Measurements from ENCODE around the gene SH3BP2.

Gene SH3BP2

DNA sequence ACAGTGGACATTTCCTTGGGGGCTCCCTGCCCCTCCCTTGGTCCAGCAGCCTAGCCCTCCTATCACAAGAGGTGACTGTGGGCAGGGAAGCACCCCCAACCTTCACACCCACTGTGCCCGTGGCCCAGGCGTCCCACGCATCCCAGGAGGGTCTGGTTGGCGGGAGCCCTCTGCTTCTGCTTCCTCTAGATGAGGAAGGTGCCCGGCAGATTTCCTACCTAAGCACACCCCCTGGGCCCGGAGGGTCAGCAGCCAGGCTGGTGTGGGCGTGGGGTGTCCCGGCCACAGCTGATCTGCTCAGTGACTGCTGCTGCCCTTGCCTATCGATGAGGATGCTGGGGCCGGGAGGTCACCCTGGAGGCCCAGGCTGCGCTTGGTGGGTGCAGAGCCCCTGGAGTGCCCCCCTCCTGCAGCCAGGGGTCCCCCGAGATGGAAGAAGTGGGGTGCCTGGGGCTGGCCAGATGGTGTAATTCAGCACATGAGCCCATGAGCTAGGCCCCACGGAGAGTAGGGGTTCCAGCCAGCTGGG, 12.2 kb downstream of the SH3BP2 start:
- H3K9me3 ChIP-seq (ENCODE audit: low read length): no peaks in the 10 kb centered on the region
- no peaks in the 10 kb centered on the region for H4K20me1 ChIP-seq (ENCODE audit: insufficient read depth, low read length)
- no peak for TF ChIP-seq EZH2 (IDR thresholded peaks at IDR 0.05; ENCODE audit: borderline replicate concordance, low read length)
- TF ChIP-seq, protein P1, sequence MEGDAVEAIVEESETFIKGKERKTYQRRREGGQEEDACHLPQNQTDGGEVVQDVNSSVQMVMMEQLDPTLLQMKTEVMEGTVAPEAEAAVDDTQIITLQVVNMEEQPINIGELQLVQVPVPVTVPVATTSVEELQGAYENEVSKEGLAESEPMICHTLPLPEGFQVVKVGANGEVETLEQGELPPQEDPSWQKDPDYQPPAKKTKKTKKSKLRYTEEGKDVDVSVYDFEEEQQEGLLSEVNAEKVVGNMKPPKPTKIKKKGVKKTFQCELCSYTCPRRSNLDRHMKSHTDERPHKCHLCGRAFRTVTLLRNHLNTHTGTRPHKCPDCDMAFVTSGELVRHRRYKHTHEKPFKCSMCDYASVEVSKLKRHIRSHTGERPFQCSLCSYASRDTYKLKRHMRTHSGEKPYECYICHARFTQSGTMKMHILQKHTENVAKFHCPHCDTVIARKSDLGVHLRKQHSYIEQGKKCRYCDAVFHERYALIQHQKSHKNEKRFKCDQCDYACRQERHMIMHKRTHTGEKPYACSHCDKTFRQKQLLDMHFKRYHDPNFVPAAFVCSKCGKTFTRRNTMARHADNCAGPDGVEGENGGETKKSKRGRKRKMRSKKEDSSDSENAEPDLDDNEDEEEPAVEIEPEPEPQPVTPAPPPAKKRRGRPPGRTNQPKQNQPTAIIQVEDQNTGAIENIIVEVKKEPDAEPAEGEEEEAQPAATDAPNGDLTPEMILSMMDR (IDR thresholded peaks at IDR 0.05; ENCODE audit: low read length): no peak
- H3K4me3 ChIP-seq (ENCODE audit: low read depth, low read length, poor library complexity, severe bottlenecking): no peak overlapping the region
- H3K79me2 ChIP-seq (ENCODE audit: insufficient read depth, low read length): no peaks in the 10 kb centered on the region
- no peaks in the 10 kb centered on the region for H3K36me3 ChIP-seq (ENCODE audit: insufficient read depth, low read length)
- H3K4me1 ChIP-seq (ENCODE audit: insufficient read depth, low read length, severe bottlenecking): no peaks in the 10 kb centered on the region
- H3F3A ChIP-seq (ENCODE audit: insufficient read depth, low read length): no peaks in the 10 kb centered on the region
- H3K9ac ChIP-seq (ENCODE audit: low read length): no peak overlapping the region
- H3K27ac ChIP-seq (ENCODE audit: low read depth, low read length, poor library complexity, severe bottlenecking): no peak overlapping the region
- no peaks in the 10 kb centered on the region for H3K9me2 ChIP-seq (ENCODE audit: low read depth, low read length)
- no peak overlapping the region for H3K4me2 ChIP-seq (ENCODE audit: low read length)
- H2AFZ ChIP-seq (ENCODE audit: low read length): no peak overlapping the region
- no peaks in the 10 kb centered on the region for H3K27me3 ChIP-seq (ENCODE audit: insufficient read depth, low read length)

DNA sequence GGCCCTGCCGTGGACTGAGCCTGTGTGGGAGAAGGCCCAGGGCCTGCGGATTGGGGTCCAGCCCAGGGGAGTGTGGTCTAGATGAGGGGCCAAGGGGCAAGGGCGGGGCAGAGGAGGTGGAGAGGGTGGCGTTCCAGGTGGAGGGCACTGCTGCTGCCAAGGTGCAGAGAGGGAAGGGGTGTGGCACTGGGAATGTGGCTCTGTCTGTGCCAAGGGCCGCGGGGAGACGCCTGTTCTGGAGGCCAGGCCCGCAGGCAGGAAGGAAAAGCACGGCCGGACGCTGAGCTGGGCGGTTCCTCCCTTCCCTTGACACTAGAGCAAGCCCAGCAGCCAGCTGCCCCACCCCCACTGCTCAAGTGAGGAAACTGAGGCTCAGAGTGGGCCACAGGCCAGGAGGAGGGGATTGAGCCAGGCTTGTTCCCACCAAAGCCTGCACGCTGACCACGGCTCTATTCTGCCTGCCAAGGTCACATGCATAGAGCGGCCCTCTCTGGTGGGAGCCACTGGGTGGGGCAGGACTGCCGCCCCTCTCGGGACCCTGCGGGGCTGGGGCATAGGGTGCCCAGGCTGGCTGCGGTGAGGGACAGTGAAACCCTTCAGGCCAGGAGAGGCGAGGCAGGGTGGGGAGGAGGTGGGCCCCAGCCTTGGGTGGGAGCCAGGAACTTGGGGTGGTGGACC, 13.0 kb downstream of the SH3BP2 start:
- no peaks in the 10 kb centered on the region for H3K36me3 ChIP-seq (ENCODE audit: insufficient read depth, low read length)
- H4K20me1 ChIP-seq (ENCODE audit: insufficient read depth, low read length): no peaks in the 10 kb centered on the region
- no peaks in the 10 kb centered on the region for H3K4me1 ChIP-seq (ENCODE audit: insufficient read depth, low read length, severe bottlenecking)
- no peaks in the 10 kb centered on the region for H3K9me3 ChIP-seq (ENCODE audit: low read length)
- no peak overlapping the region for H3K4me3 ChIP-seq (ENCODE audit: low read depth, low read length, poor library complexity, severe bottlenecking)
- H3K4me2 ChIP-seq (ENCODE audit: low read length): no peak overlapping the region
- H3K79me2 ChIP-seq (ENCODE audit: insufficient read depth, low read length): no peaks in the 10 kb centered on the region
- H3K27ac ChIP-seq (ENCODE audit: low read depth, low read length, poor library complexity, severe bottlenecking): no peak overlapping the region
- TF ChIP-seq EZH2 (IDR thresholded peaks at IDR 0.05; ENCODE audit: borderline replicate concordance, low read length): no peak
- TF ChIP-seq, protein P1 (IDR thresholded peaks at IDR 0.05; ENCODE audit: low read length): no peak
- no peaks in the 10 kb centered on the region for H3K27me3 ChIP-seq (ENCODE audit: insufficient read depth, low read length)
- H3K9ac ChIP-seq (ENCODE audit: low read length): no peak overlapping the region
- no peak overlapping the region for H2AFZ ChIP-seq (ENCODE audit: low read length)
- H3F3A ChIP-seq (ENCODE audit: insufficient read depth, low read length): no peaks in the 10 kb centered on the region
- no peaks in the 10 kb centered on the region for H3K9me2 ChIP-seq (ENCODE audit: low read depth, low read length)

DNA sequence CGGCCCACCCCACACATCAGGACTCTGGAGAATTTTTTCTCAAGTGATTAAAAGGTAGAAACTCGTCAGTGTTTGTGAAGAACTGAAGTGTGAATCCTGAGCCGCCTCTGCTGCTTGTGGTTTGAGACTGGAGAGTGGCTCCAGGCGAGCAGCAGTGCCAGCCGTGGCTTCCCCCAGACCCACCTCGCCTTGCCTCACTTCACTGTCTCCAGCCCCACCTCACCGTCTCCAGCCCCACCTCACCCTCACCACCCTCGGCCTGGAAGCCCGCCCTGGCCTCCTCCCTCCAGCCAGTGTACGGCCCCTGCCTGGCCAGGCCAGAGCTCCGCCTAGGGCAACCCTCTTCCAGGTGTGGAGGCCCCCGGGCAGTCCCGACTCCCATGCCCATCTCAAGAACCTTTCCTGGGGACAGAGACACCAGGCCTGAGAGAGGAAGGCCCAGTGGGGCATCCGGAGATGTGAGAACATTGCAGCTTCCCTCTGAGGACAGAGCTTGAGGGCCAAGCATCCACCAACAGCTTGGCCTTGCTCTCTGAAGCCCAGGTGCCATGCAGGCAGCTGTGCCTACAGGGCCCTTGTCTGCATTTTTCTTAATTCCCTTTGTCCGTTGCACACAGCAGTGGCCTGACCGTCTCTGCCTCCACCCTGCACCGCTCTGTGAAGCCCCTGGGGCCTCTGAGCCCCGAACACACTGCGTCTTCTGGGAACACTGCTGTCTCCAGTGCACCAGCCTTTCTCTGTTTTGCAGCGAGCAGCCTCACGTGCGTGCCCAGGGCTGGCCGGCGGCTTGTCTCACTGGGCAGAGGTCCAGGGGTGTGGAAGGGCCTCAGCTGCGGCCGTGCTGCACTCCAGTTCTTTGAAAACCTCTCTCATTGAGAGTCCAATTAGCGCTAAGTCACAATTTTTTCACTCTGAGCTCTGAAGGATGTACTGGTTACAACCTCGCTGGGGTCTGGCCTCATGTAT, 13.8 kb downstream of the SH3BP2 start:
- no peaks in the 10 kb centered on the region for H3K9me3 ChIP-seq (ENCODE audit: low read length)
- no peak overlapping the region for H3K27ac ChIP-seq (ENCODE audit: low read depth, low read length, poor library complexity, severe bottlenecking)

More for the DNA sequence above, 13.8 kb downstream of the SH3BP2 start:
- TF ChIP-seq, protein P1 (IDR thresholded peaks at IDR 0.05; ENCODE audit: low read length): no peak
- TF ChIP-seq EZH2 (IDR thresholded peaks at IDR 0.05; ENCODE audit: borderline replicate concordance, low read length): no peak
- Histone ChIP-seq H3K36me3 (ENCODE audit: insufficient read depth, low read length) (no peaks in the 10 kb centered on the region), H3K79me2 (ENCODE audit: insufficient read depth, low read length) (no peaks in the 10 kb centered on the region), H3F3A (ENCODE audit: insufficient read depth, low read length) (no peaks in the 10 kb centered on the region), H2AFZ (ENCODE audit: low read length) (no peak overlapping the region), H3K4me1 (ENCODE audit: insufficient read depth, low read length, severe bottlenecking) (peaks cover under 1% of the 10 kb centered on the region), H4K20me1 (ENCODE audit: insufficient read depth, low read length) (no peaks in the 10 kb centered on the region), H3K4me2 (ENCODE audit: low read length) (no peak overlapping the region), H3K9ac (ENCODE audit: low read length) (no peak overlapping the region), H3K4me3 (ENCODE audit: low read depth, low read length, poor library complexity, severe bottlenecking) (no peak overlapping the region), H3K27me3 (ENCODE audit: insufficient read depth, low read length) (no peaks in the 10 kb centered on the region), H3K9me2 (ENCODE audit: low read depth, low read length) (no peaks in the 10 kb centered on the region)
